ENCODE data around the gene TAC3.

DNA sequence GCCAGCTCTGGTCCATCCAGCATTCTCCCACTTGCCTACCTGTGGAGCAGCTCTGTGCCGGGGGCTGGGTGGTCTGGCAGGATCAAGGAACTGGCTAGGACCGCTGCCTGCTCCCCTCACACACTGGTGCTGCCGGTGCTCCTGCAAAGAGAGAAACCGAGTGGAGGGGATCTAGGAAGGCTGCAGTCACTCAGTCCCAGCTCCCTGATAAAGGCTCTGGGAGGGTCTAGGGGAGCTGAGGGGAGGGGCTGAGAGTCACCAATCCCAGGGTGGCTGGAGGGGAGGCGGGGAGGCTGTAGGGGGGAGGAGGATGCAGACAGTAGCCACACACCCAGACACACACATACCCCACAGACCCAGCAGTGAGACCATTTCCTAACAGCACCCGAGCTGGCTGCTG is at the start of gene TAC3:
- TF ChIP-seq, protein P1, sequence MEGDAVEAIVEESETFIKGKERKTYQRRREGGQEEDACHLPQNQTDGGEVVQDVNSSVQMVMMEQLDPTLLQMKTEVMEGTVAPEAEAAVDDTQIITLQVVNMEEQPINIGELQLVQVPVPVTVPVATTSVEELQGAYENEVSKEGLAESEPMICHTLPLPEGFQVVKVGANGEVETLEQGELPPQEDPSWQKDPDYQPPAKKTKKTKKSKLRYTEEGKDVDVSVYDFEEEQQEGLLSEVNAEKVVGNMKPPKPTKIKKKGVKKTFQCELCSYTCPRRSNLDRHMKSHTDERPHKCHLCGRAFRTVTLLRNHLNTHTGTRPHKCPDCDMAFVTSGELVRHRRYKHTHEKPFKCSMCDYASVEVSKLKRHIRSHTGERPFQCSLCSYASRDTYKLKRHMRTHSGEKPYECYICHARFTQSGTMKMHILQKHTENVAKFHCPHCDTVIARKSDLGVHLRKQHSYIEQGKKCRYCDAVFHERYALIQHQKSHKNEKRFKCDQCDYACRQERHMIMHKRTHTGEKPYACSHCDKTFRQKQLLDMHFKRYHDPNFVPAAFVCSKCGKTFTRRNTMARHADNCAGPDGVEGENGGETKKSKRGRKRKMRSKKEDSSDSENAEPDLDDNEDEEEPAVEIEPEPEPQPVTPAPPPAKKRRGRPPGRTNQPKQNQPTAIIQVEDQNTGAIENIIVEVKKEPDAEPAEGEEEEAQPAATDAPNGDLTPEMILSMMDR (IDR thresholded peaks at IDR 0.05) = no peak
- no peak for TF ChIP-seq POLR2A (IDR thresholded peaks at IDR 0.05)

Data from ovary (tissue), 3 donors.